ENCODE results near the gene PPP2R2C. TPM values are rescaled to one million over a fixed set of nuclear protein-coding genes. Genes with fewer than 3 reads are reported as not detected.

PPP2R2C gene
- total RNA-seq, 1 experiment from 2014 or later = 9.5 TPM

DNA sequence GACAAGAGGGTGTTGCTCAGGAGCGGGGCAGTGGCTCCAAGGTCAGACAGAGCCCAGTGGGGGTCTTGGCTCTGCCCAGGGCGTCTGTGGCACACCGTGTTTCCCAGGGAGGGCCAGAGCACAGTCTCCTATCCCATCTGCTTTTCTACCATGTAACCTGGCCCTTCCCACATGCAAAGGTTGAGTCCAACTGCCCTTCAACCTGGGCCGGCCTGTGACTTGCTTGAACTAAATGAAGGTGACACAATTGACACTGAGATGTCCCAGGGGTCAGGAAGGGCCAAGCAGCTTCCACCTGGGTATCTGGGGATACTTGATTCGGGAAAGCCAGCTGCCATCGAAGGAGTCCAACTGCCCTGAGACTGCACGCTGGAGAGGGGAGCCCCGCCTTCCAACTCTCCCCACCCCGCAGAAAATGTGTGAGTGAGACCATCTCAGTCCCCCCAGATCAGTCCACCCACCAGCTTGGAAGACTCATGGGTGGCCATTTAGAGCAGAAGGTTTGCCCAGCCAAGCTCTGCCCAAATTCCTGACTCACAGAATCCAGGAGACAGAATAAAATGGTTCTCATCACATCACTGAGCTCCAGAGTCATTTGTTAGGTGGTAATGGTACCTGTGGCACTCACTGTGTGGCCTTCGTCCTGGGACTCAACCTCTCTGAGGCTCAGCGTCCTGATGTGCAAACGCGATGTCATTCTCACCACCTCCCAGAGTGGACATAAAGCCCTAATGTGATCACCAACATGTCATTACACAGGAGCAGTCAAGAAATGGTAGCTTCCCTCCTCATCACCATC, 18.1 kb downstream of the PPP2R2C start:
- DNase-seq (no peak), ATAC-seq (no peak)
- Histone ChIP-seq H3K9me2 (replicated peaks; ENCODE audit: low read length) (no peaks in the 10 kb centered on the region), H2AFZ (ENCODE audit: low read length) (no peak overlapping the region), H3K36me3 (ENCODE audit: low read depth, low read length) (no peaks in the 10 kb centered on the region), H3K9ac (ENCODE audit: low read length) (no peak overlapping the region), H3K27ac (ENCODE audit: low read length) (no peak overlapping the region), H3K9me3 (ENCODE audit: low read length) (no peaks in the 10 kb centered on the region), H4K20me1 (ENCODE audit: low read length) (no peaks in the 10 kb centered on the region), H3K27me3 (ENCODE audit: low read length) (no peaks in the 10 kb centered on the region), H3K4me2 (ENCODE audit: low read length) (no peak overlapping the region), H3K79me2 (ENCODE audit: low read length) (no peaks in the 10 kb centered on the region), H3K4me1 (ENCODE audit: insufficient read depth, low read length) (no peaks in the 10 kb centered on the region), H3F3A (ENCODE audit: low read length, unreplicated experiment) (no peaks in the 10 kb centered on the region), H3K4me3 (ENCODE audit: low read length) (no peak overlapping the region)
- ChIA-PET POLR2A (ENCODE audit: unreplicated experiment) (no interaction called here), CTCF (no interaction called here)
- no peak for TF ChIP-seq EZH2phosphoT487 (IDR thresholded peaks at IDR 0.05; ENCODE audit: borderline replicate concordance, low read length)
- TF ChIP-seq, protein P1, sequence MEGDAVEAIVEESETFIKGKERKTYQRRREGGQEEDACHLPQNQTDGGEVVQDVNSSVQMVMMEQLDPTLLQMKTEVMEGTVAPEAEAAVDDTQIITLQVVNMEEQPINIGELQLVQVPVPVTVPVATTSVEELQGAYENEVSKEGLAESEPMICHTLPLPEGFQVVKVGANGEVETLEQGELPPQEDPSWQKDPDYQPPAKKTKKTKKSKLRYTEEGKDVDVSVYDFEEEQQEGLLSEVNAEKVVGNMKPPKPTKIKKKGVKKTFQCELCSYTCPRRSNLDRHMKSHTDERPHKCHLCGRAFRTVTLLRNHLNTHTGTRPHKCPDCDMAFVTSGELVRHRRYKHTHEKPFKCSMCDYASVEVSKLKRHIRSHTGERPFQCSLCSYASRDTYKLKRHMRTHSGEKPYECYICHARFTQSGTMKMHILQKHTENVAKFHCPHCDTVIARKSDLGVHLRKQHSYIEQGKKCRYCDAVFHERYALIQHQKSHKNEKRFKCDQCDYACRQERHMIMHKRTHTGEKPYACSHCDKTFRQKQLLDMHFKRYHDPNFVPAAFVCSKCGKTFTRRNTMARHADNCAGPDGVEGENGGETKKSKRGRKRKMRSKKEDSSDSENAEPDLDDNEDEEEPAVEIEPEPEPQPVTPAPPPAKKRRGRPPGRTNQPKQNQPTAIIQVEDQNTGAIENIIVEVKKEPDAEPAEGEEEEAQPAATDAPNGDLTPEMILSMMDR (conservative IDR thresholded peaks at IDR 0.05; ENCODE audit: low read depth, low read length) = no peak
- TF ChIP-seq EZH2 (IDR thresholded peaks at IDR 0.05; ENCODE audit: low read length, unreplicated experiment) = no peak
- intact Hi-C loops (cut with micrococcal nuclease) = no loop called here
- no TSS peak for BruUV-seq (replicated peaks)

DNA sequence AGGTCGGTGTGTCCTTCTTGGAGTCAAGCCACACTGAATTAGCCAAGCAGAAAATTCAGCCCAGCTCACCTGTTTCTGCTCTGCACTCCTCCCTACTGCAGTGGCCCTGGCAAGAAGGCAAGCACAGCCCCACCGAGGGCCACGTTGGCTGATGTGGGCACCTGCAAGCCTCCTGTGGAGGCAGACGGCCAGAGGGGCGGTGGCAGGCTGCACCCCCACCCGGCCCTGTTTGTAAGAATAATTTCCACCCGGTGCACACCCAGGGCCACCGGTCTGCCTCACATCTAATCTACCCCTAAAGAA, 18.8 kb downstream of the PPP2R2C start:
- Histone ChIP-seq H3K4me3 (ENCODE audit: low read length) (no peak overlapping the region), H3K27ac (ENCODE audit: low read length) (no peak overlapping the region), H3K9me3 (ENCODE audit: low read length) (no peaks in the 10 kb centered on the region), H2AFZ (ENCODE audit: low read length) (no peak overlapping the region), H3K9ac (ENCODE audit: low read length) (no peak overlapping the region), H3K79me2 (ENCODE audit: low read length) (no peaks in the 10 kb centered on the region), H3F3A (ENCODE audit: low read length, unreplicated experiment) (no peaks in the 10 kb centered on the region), H3K36me3 (ENCODE audit: low read depth, low read length) (no peaks in the 10 kb centered on the region), H3K27me3 (ENCODE audit: low read length) (no peaks in the 10 kb centered on the region), H3K4me1 (ENCODE audit: insufficient read depth, low read length) (no peaks in the 10 kb centered on the region), H3K9me2 (replicated peaks; ENCODE audit: low read length) (no peaks in the 10 kb centered on the region), H4K20me1 (ENCODE audit: low read length) (no peaks in the 10 kb centered on the region), H3K4me2 (ENCODE audit: low read length) (no peak overlapping the region)
- intact Hi-C loops (cut with micrococcal nuclease) = no loop called here
- CTCF ChIA-PET = no interaction called here
- TF ChIP-seq EZH2 (IDR thresholded peaks at IDR 0.05; ENCODE audit: low read length, unreplicated experiment) (no peak), EZH2phosphoT487 (IDR thresholded peaks at IDR 0.05; ENCODE audit: borderline replicate concordance, low read length) (no peak)
- BruUV-seq (replicated peaks) = no TSS peak
- ATAC-seq = no peak
- no peak for DNase-seq
- POLR2A ChIA-PET (ENCODE audit: unreplicated experiment) = no interaction called here

DNA sequence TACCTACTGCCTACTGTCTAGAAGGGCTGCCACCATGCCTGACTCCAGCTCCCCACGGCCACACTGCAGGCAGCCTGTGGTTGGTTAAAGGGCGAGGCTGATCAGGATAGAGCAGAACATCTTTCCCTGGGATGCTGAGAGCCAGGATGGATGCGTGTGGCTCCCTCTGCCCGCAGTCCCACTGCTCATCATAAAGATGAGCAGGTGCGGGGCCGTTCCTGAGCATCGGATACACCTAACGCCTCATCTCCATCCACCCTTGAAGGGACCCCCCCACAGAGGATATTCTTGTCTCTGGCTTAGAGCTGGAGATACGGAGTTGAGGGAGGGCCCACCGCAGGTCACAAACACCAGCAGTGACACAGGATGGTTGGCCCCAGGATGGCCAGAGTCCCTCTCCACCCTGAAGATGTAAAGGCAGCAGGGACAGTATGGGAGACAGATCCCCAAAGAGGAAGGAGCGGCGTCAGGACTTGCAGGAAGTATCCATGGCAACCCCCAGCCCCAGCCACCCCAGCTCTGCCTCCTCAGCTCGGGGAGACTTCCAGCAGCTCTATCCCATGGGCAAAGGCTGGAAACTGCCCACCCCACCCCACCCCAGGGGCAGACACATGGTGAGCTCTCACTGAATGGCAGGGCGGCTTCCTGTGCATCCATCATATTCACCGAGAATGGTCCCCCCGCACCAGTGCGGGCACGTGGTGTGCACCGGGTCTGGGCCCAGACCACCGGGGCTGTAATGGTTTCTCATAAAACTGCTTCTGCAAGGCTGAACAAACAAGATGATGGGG, 19.3 kb downstream of the PPP2R2C start:
- ATAC-seq (no peak), DNase-seq (no peak)
- Histone ChIP-seq H3K4me1 (ENCODE audit: insufficient read depth, low read length) (no peaks in the 10 kb centered on the region), H3K27me3 (ENCODE audit: low read length) (no peaks in the 10 kb centered on the region), H3K4me3 (ENCODE audit: low read length) (no peak overlapping the region), H3K27ac (ENCODE audit: low read length) (no peak overlapping the region), H3K79me2 (ENCODE audit: low read length) (no peaks in the 10 kb centered on the region), H3K9ac (ENCODE audit: low read length) (no peak overlapping the region), H3K4me2 (ENCODE audit: low read length) (no peak overlapping the region), H3K9me2 (replicated peaks; ENCODE audit: low read length) (no peaks in the 10 kb centered on the region), H4K20me1 (ENCODE audit: low read length) (no peaks in the 10 kb centered on the region), H3K9me3 (ENCODE audit: low read length) (no peaks in the 10 kb centered on the region), H3K36me3 (ENCODE audit: low read depth, low read length) (no peaks in the 10 kb centered on the region), H2AFZ (ENCODE audit: low read length) (no peak overlapping the region), H3F3A (ENCODE audit: low read length, unreplicated experiment) (no peaks in the 10 kb centered on the region)
- ChIA-PET CTCF (no interaction called here), POLR2A (ENCODE audit: unreplicated experiment) (no interaction called here)
- intact Hi-C loops (cut with micrococcal nuclease) = no loop called here
- BruUV-seq (replicated peaks) = no TSS peak
- TF ChIP-seq EZH2 (IDR thresholded peaks at IDR 0.05; ENCODE audit: low read length, unreplicated experiment) (no peak), EZH2phosphoT487 (IDR thresholded peaks at IDR 0.05; ENCODE audit: borderline replicate concordance, low read length) (no peak)
- TF ChIP-seq, protein P1 (conservative IDR thresholded peaks at IDR 0.05; ENCODE audit: low read depth, low read length) = no peak

All from PC-3 (cell line).